KBM-7 (cell line): ENCODE results near the gene CHRDL2.

Experiments
- DNase-seq: peaks from one replicate; pipeline ENCODE4 v3.0.0-alpha.2; 2015
- in situ Hi-C: fragments of 300-500 bp; cut with MboI; formaldehyde crosslinking; loops from 2 replicates; pipeline ENCODE4 v1.14.3; 2020; ENCODE audit warnings: low sequenced_read_pairs, low pct_unique_long_range_greater_than_20kb, mixed read lengths

CHRDL2 gene

DNA sequence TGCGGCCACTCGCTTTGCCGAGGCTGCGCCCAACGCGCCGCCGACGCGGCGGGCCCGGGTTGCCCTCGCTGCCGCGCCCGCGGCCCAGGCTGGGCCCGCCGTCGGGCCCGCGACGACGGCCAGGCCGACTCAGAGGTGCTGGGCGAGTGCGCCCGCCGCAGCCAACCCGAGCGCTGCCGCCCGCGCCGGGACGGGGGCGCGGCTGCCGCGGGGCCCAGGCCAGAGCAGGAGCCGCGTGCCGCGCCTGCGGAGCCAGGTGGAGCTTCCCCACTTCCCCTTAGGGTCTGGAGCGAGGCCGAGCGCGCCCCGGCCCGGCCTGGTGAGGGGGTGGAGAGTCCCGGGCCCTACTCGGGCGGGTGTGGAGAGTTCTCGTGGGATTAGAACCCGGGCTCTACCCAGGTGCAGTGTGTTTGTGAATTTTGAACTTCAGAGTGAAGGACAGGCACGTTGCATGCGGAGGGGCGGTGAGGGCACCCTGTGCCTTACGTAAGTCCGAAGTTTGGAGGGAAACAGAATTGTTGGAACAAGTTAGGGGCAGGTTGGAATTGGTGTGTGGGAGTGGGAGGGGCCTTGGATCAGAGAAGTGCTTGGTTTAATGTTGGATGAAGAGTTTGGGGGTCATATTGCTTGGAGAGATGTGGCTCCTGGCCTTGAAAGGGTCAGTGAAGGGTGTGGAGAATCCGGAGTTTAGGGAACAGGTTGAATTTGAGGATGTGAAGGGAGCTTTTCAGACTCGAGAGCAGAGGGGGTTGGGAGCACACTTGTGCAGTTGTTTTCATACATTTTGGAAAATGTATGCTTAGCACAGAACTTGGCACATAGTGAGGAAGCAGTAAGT lies 18.1 kb upstream of the CHRDL2 start:
- DNase-seq: peak; percentile 84
- in situ Hi-C loops: no loop called here

DNA sequence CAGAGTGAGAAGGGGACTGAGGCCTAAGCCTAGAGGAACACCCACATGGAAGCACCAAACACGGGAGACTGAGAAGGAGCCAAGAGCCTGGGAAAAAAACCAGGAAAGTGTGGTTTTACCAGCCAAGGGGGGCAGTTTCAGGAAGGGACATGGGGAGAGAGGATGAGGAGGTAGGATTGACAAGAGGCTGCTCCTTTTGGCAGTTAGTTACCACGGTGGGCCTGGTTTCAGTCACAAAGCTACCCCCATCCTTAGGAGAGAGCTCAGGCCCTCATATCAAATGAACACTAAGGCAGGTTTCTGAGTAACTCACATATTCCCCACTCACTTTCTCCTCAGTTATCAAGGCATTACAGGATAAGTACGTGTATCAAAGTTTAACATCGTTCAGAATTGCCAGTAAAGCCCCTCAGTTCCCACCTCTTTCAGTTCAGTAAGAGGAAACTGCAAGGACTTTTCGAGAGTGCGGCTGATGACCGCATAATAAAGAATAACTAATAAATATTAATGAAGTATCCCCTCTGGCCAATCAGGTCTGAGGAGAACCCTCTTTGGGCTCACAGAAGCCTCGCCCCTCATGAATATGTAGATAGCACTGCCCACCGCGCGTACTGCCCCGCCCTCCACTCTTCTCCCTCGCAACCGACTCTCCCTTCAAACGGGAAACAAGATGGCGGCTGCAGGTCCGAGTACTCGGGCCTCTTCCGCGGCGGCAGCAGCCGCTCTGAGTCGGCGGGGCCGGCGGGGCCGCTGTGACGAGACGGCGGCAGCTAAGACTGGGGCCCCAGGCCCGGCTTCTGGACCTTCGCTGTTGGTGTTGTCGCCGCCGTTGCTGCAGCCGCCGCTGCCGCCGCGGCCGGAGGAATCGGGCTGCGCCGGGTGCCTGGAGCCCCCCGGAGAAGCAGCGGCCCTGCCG lies 17.2 kb upstream of the CHRDL2 start, which contains the start of gene RNF169:
Gene RNF169 (plus strand): TSS at position 639 of the 916 bp plus-strand sequence. CDS start 32 bp downstream, at position 671.
- in situ Hi-C loops: no loop called here
- DNase-seq: peak; percentile 97

DNA sequence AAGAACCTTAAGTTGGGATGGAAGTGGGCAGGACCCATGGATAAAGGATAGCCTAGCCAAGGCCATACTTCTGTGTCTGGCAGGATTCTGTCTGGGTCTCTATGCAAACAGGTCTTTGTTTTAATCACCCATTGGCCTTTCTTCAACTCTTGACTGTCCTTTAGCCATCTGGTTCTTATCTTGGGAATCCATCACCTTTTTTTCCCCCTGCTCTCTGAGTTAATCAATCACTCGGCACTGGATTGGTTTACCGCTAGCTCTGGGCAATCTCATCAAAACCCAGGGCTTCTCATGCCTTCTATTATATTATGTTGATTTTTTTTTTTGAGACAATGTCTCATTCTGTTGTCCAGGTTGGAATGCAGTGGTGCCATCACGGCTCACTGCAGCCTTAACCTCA lies 15.6 kb upstream of the CHRDL2 start:
- no peak for DNase-seq
- in situ Hi-C loops: no loop called here

DNA sequence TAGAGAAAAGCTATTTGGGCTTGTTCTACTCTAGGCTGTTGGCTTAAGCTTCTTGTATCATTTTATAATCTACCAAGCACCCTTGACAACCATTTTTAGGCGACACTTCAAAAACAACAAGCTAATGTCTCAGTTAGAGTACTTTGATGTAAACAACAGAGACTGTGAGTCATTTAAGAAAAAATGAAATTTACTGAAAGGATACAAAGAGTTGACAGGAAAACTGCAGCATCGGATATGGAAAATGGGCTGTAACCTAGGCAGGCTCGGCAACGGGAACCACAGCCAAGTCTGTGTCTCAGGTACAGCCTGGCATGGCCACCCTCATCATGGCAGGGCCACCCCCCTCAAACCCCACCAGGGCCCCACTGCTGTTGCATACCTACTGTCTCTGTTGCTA lies 13.1 kb upstream of the CHRDL2 start:
- no peak for DNase-seq
- in situ Hi-C loops: no loop called here

DNA sequence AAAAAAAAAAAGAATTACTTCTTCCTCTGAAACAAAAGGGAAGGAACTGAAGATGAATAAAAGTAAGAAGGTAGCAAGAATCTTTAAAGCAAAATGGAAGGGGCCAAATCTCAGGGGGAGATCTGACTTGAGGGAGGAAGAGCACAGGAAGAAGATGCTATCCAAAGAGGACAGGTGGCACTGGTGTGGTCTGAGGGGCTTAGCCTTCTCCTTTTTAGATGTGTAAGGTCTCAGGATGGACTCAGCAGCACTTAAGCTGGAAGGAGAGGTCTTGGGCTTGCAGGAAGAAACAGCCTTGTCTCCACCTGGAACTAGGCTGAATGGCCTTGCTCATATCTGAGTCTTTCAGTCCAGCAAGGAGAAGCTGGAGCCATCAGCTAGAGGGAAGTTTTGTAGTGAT lies 12.4 kb upstream of the CHRDL2 start:
- DNase-seq: no peak
- in situ Hi-C loops: no loop called here

DNA sequence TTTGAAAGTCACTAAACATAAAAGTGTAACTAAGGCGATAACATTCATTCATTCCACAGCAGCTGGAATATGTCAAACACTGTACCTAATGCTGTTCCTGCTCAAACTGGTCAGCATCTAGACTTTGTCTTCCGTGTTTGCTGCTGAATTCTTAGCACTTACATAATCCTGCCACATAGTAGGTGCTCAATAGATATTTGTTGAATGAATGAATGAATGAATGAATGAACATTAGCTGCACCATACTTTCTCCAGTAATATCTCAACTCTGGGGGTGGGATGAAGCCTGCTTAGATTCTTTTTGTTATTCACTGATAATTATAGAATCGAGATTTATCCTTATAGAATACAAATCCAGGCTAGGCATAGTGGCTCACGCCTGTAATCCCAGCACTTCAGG lies 10.8 kb upstream of the CHRDL2 start:
- DNase-seq: no peak
- in situ Hi-C loops: no loop called here

DNA sequence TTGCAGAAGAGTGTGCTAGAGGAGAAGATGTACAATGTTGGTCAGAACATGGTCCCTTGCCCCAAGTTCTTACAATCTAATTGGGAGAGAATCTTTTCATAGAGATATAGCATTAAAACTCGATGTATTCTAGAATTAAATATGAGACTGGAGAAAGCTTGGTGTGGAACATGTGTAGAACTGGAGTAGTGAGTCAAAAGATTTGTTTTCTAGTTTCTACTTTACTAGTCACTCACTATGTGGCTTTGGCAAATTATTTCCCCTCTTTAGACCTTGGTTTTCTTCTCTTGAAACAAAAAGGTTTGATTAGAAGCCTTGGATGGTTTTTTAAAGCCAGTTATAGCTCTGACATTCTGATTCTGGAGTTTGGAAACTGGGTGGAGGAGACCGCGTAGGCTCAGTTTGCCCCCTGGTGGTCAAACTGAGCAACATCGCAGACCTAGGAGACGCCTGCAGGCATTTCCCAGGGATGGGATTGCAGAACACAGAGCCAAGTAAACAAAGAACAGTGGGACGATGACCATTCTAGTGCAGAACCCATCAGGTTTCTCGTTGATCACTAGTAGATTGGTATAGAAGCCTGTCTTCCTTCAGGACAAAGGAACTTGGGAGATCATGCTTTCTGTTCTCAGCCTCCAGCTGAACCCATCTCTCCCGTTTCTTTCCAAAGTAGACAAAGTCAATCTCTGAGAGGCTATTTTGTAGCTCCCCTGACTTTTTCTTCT lies 8.5 kb upstream of the CHRDL2 start:
- peak; percentile 77 for DNase-seq
- in situ Hi-C loops: no loop called here

DNA sequence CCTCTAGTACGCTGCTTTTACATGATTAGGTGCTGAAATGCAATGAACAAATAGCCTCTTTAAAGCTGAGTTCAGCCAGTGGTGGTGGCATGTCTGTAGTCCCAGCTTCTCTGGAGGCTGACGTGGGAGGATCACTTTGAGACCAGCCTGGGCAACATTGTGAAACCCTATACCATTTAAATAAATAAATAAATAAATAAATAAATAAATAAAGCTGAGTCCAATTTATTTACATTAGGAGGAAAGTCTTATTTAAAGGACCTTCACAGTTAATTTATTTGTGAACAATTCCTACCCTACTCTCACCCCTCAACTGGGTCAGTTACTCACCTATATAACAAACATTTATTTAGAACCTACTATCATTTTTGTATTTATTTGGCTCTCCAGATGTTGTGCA lies 4.8 kb upstream of the CHRDL2 start:
- no peak for DNase-seq
- in situ Hi-C loops: no loop called here

DNA sequence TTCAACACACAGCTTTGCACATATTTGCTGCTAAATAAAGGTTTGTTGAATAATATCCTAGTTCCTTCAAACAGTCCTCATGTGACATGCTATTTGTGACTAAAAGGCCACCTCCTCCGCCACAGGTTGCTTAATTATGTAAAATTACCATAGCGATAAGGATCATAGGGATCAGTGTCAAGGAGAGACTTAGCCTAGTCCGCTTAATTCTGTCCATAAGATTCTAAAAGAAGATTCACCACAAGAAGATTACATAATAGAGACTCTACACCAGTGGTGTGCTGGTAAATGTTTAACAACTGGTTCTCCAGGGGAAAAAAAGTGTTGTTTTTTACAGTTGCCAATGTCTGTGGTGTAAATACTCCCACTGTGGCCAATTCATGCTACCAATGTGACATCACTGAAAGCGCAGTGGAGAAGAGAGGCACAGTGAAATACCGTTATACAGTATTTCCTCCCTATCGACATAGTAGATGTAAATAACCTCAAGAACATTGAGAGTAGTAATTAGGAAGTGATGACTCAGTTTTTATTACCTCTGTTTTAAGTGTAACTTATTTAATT lies 4.2 kb upstream of the CHRDL2 start:
- in situ Hi-C loops: no loop called here
- no peak for DNase-seq

DNA sequence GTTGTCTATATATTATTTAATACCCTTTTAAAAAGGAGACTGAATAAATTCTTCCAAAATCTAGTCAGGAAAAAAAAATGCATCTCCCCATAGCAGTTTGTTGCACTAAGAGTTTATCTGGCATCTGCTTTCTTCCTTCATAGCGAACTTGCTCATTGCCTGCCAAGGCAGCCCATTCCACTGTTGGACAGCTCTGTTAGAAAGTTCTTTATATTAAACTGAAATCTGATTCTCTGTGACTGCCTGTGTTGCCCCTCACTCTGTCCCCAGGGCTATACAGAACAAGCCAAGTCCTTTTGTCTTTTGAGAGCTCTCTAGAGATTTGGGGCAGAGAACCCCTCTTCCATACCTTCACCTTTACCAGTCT lies 3.3 kb upstream of the CHRDL2 start:
- in situ Hi-C loops: no loop called here

DNA sequence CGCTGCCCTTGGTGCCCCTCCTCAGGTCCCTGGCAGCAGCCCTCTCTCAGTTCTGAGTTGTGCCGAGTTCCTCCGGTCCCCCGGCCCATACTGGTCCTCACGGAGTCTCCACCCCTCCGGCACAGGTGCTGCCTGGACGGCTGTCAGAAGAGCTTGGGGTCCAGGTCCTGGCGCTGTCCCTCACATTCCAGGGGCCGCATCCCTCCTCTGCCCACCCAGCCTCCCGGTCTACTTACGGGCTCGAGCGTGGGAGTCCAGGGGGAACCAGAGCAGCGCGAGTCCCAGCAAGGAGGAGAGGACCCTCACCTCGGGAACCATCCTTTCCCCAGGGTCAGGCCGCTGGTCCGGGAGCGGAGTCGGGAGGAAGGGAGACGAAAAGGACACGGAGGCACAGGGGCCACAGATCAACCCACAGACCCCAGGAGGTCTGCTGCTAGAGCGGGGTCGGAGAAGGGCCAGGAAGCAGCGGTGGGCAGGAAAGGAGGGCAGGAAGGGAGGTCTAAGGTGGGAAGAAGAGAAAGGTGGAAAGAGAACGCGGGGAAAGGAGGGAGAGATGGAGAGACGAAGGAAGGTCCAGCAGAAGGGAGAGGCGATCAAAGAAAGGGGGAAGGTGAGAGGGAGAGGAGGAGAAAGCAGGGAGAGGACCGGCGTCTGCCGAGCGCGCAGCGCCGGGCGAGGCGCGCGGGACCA lies 510 bp downstream of the CHRDL2 start:
- in situ Hi-C loops: no loop called here

More for the DNA sequence above, 3.3 kb upstream of the CHRDL2 start:
- no peak for DNase-seq

DNA sequence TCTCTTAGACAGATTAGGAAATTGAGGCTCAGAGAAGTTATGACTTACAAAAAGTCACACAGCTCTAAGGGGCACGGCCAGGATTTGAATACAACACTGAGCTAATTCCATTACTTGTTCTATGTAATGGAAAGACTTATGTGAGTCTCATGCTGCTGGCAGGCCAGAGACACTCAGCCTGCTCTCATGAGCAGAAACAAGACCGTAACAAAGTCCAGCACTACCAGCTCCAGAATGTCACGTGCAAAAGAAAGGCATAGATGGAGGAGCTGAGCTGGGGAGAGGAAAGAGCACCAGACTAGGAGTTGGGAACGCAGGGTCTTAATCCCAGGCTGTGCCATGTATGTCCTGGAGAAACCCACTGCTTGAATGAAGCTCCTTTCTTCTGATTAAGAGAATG lies 1.8 kb downstream of the CHRDL2 start:
- in situ Hi-C loops: no loop called here
- DNase-seq: no peak

More for the DNA sequence above, 510 bp downstream of the CHRDL2 start:
- DNase-seq: no peak

DNA sequence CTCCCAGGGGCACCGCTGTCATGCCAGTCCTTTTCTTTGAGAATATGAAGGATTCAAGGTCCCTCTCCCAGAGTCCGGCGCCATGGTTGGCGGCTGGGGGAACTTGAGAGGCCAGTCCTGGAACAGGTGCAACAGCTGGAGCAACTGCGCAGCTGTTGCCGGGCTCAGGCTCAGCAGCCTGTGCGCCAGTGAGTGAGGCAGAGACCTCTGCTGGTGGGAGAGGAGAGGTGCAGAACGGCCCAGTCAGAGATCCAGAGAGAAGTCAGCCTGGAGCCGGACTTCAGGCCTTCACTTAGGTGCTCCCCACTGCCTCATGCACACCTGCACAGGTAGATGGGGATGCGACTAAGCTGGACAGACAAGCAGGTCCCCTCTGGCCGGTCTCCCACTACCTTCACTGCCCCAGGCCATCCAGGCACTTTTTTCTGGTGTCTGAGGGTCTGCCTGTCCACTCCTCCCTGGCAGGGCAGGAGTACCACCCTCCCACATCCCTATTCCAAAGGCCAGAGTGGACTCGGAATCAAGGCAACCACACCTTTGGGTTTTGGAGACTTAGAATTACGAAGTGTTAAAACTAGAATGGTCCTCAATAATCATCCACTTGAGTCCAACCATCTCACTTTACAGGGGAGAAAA lies 4.6 kb downstream of the CHRDL2 start:
- DNase-seq: peak; percentile 67

DNA sequence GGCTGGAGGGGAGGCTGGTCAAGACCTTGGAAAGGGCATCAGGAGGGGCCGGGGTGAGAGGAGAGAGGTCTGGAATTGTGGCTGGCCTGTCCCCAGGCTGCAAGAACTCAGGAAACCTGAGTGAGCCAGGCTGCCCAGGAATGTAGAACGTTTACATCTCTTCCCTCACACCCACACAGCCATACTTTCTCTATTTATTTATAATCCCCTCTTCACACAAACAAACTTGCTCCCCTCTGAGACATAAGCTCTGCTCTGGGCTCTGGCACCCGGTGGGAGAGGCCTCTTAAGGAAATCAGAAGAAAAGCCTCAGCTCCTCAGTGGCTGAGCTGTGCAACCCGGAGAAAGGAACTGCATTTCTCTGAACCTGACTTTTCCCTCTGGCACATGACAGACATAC lies 5.5 kb downstream of the CHRDL2 start:
- in situ Hi-C loops: no loop called here

More for the DNA sequence above, 4.6 kb downstream of the CHRDL2 start:
- in situ Hi-C loops: no loop called here

DNA sequence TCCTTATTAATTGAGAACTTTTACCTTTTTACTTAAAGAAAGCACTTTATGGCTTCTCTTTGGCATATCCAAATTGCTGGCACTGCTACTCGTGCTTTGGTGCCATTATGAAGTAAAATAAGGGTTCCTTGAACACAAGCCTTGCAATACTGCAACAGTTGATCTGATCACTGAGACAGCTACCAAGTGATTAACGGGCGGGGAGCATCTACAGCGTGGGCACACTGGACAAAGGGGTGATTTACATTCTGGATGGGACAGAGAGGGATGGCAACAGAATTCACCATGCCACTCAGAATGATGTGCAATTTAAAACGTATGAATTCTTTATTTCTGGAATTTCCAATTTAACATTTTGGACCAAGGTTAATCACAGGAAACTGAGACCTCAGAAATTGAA lies 7.7 kb downstream of the CHRDL2 start:
- no peak for DNase-seq
- in situ Hi-C loops: no loop called here

More for the DNA sequence above, 5.5 kb downstream of the CHRDL2 start:
- DNase-seq: no peak

DNA sequence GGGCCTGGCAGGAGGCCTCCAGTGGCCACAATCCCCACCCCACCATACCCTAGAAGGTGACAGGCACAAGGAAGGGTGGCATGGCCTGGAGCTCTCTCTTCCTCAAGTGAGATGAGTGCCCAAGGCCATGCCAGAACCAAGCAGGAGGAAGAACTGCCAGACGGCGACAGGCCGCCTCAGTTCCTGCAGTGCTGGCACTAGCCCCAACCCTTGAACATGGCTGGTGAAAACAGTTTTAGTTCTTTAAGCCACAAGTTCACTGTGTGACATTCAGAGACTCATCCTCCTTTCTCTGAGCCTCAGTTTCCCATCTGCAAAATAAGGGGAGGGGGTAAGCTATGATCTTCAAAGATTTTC lies 9.8 kb downstream of the CHRDL2 start:
- in situ Hi-C loops: no loop called here

DNA sequence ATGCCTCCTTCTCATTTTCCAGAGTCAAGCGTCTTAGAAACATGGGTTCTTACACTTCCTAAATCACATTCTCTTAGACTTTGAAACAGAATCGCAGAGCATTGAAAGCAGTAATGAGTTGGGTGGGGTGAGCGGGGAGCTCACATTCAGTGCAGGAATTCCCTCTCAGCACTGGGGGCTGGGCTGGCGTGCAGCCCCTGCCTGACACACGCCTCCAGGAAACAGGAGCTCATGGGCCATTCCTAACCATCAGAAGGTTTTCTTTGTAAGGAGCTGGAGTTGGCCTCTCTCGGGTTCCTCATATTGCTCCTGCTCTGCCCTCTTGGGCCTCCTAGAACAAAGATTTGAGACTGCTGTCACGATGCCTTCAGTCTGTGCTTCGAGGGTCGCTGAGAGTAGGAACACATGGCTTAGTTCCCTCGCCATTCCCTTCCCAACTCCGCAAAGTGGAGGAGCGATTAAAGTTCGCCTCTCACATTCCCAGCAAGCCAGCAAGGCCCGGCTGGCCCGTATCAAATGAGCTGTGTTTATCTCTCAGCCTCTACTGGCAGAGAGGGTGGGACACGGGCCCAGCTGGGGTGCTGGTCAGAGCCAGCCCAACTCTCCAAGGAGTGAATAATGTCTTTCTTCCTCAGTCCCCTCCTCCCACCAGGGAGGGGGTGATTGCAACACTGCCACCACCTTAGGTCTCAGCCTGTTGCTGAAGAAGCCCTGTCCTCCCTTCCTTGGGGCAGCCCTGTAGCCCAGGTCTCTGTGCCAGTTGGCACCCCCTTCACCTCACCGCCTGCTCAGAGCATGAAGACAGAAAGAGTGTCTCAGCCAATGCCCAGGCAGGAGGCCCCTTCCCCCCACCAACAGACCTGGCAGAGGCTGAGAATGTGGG lies 10.4 kb downstream of the CHRDL2 start:
- in situ Hi-C loops: no loop called here
- DNase-seq: no peak

More for the DNA sequence above, 9.8 kb downstream of the CHRDL2 start:
- no peak for DNase-seq
